HG03135 (cell line): Measurements from ENCODE around the gene ASIC4.

ENCODE experiments used
- ATAC-seq: cut with Tn5 transposase; IDR thresholded peaks from one replicate; pipeline ENCODE4 v1.9.1; 2021; ENCODE audit warnings: mild to moderate bottlenecking, moderate library complexity; ENCODE audit not compliant: unreplicated experiment

The ASIC4 gene

GRCh38 chr2:219480004-219480403, 34.3 kb upstream of the ASIC4 start:
- ATAC-seq, result no peak

- no peak for ATAC-seq
Observed at GRCh38 chr2:219482674-219483405, 31.4 kb upstream of the ASIC4 start.

- no peak for ATAC-seq
Observed at GRCh38 chr2:219483451-219484342, 30.6 kb upstream of the ASIC4 start.

DNA sequence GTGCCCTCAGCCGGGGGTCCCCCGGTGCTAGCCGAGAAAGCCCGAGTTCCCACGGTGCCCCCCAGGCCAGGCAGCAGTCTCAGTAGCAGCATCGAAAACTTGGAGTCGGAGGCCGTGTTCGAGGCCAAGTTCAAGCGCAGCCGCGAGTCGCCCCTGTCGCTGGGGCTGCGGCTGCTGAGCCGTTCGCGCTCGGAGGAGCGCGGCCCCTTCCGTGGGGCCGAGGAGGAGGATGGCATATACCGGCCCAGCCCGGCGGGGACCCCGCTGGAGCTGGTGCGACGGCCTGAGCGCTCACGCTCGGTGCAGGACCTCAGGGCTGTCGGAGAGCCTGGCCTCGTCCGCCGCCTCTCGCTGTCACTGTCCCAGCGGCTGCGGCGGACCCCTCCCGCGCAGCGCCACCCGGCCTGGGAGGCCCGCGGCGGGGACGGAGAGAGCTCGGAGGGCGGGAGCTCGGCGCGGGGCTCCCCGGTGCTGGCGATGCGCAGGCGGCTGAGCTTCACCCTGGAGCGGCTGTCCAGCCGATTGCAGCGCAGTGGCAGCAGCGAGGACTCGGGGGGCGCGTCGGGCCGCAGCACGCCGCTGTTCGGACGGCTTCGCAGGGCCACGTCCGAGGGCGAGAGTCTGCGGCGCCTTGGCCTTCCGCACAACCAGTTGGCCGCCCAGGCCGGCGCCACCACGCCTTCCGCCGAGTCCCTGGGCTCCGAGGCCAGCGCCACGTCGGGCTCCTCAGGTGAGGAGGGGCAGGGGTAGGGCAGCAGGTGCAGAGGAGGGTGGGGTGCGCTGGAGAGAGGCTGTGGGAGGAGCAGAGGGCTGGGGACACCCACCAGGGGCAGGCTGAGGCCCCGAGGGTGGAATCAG, 29.7 kb upstream of the ASIC4 start:
- ATAC-seq, result no peak

GRCh38 chr2:219485201-219485580, 29.1 kb upstream of the ASIC4 start:
- no peak for ATAC-seq

- no peak for ATAC-seq
Observed at GRCh38 chr2:219486380-219486959, 27.8 kb upstream of the ASIC4 start.

DNA sequence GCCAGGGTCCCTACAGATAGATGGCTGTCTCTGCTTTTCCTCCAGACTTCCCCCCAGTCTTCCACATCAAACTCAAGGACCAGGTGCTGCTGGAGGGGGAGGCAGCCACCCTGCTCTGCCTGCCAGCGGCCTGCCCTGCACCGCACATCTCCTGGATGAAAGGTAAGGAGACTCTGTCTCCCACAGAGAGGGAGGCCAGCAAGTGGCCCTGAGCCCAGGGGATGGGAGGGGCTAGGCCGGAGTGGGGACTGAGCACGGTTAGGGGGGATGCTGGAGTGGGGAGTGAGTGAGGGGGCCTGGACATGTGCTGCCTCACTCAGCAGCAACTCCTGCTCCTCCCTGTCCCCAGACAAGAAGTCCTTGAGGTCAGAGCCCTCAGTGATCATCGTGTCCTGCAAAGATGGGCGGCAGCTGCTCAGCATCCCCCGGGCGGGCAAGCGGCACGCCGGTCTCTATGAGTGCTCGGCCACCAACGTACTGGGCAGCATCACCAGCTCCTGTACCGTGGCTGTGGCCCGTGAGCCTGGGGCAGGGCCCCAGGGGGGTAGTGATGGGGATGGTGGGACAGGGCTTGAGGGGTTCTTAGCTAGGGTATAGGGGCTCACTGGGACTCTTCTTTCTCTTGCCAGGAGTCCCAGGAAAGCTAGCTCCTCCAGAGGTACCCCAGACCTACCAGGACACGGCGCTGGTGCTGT, 26.0 kb upstream of the ASIC4 start:
- no peak for ATAC-seq

DNA sequence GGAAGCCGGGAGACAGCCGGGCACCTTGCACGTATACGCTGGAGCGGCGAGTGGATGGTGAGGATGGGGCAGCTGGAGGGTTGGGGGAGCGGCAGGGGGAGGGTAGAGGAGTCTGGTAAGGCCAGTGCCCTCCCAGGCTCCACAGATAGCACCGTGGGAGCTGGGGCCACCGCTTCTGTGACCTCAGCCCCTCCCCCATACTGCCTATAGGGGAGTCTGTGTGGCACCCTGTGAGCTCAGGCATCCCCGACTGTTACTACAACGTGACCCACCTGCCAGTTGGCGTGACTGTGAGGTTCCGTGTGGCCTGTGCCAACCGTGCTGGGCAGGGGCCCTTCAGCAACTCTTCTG, 25.5 kb upstream of the ASIC4 start:
- ATAC-seq, result no peak

- ATAC-seq, result no peak
Observed at GRCh38 chr2:219489315-219489714, 25.0 kb upstream of the ASIC4 start.

- no peak for ATAC-seq
Observed at GRCh38 chr2:219490186-219490585, 24.1 kb upstream of the ASIC4 start.

DNA sequence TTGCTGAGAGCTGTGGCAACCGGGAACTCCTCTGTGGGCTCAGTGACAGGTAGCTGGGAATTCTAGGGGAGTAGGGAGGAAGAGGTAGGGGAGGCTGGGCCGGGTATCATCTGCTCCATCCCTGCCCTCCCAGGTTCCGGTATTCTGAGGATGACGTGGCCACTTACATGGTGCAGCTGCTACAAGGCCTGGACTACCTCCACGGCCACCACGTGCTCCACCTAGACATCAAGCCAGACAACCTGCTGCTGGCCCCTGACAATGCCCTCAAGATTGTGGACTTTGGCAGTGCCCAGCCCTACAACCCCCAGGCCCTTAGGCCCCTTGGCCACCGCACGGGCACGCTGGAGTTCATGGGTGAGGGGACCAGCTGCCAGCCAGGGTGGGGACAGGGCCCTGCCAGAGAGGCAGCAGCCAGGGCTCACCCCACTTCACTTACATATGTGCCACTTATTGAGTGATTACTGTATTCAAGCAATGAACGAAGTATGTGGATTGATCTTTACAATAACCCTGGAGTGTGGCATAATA, 23.6 kb upstream of the ASIC4 start:
- no peak for ATAC-seq

DNA sequence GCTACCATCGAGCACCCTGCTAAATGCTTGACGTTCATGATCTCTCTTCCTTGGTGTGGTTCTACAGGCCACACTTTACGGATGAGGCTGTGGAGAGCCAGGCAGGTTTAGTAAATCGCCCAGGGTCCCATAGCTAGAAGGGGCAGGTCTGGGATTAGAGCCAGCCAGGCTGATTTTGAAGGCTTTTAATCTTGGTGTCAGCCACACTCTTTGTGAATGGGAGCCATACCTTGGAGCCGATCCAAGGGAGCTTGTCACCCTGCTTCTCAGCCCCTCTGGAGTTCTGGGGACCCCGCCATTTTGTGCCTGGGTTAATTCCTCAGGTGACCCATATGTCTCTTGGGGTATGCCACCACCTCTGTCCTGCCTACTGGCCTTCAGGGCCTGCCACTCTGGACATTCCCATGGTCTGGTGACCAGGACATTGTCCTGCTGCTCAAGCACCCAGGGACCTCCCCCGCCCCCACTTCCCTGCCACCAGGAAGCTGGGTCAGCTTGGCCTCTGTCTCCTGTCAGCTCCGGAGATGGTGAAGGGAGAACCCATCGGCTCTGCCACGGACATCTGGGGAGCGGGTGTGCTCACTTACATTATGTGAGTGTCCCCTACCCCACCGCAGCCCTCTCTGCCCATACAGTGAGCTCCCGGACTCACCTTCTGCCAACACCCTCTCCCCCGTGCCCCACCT, 22.9 kb upstream of the ASIC4 start:
- no peak for ATAC-seq

- no peak for ATAC-seq
Observed at GRCh38 chr2:219492575-219492974, 21.7 kb upstream of the ASIC4 start.

- no peak for ATAC-seq
Observed at GRCh38 chr2:219493086-219493485, 21.2 kb upstream of the ASIC4 start.

GRCh38 chr2:219494952-219495530, 19.2 kb upstream of the ASIC4 start:
- no peak for ATAC-seq

DNA sequence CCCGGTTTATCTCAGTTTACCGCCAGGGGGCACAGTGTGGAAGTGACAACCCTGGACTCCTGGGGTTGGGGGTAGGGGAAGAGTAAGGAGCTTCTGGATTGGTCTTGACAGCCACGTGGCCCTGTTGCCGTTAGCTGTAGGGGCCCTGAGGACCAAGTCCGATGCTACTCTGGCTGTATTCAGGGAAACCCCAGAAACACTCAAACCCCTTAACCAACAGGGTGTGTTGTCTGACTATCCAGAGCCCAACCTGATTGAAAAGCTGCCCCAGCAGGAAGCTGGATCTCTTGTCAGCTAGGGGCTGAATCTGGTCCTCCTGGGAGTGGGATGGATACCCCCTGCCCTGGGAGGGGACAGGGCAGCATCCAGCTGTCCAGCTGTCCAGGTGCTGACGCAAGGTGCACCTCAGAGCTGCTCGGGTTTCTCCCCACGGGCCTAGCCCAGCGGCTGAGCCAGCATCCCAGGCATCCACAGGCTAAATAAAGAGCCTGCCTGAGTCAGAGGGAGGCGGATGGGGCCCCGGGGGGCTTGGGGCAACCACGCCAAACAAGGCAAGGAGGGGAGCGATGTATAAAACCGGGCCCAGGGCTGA, 18.7 kb upstream of the ASIC4 start:
- no peak for ATAC-seq

- ATAC-seq, result no peak
Observed at GRCh38 chr2:219496247-219496824, 17.9 kb upstream of the ASIC4 start.

DNA sequence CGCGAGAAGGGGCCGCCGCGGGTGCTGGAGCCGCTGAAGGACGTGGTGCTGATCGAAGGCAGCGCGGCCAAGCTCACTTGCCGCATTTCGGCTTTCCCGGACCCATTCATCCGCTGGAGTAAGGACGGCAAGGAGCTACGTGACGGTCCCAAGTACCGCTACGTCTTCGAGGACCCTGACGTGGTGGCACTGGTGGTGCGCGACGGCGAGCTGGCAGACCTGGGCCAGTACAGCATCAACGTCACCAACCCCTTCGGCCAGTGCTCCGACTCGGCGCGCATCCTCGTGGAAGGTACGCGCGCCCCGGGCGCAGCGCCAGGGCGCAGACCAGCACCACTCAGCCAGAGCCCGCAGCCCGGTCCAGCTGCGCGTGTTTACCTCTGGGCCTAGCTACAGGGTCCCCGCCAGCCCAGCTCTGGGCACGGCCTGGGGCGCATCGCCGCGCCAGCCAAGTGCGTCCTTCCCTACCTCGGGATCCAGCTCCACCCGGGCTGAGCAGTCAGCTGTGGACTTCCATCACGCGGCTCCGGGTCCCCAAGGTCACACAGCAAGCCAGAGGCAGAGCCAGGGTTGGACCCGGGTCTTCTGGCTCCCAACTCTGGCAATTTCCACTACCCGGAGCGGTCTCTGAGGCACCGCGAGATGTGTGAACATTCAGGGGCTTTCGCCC, 17.3 kb upstream of the ASIC4 start:
- ATAC-seq, result no peak
